Liver (tissue), 3 donors: ENCODE data around the gene MTOR.

Experiments used
- CTCF ChIP-seq: fragments of 150-350 bp; IDR thresholded peaks from 2 replicates; pipeline ENCODE4 v1.5.1; 2017; ENCODE audit warnings: improper control_type of control experiment, low read depth, low read length; ENCODE audit not compliant: missing input control
- TAF1 ChIP-seq: conservative IDR thresholded peaks from 2 replicates; pipeline ENCODE4 v1.6.1; 2016; ENCODE audit warnings: antibody characterized with exemption, mild to moderate bottlenecking
- donor health status: healthy.
- donor health status: healthy.

DNA sequence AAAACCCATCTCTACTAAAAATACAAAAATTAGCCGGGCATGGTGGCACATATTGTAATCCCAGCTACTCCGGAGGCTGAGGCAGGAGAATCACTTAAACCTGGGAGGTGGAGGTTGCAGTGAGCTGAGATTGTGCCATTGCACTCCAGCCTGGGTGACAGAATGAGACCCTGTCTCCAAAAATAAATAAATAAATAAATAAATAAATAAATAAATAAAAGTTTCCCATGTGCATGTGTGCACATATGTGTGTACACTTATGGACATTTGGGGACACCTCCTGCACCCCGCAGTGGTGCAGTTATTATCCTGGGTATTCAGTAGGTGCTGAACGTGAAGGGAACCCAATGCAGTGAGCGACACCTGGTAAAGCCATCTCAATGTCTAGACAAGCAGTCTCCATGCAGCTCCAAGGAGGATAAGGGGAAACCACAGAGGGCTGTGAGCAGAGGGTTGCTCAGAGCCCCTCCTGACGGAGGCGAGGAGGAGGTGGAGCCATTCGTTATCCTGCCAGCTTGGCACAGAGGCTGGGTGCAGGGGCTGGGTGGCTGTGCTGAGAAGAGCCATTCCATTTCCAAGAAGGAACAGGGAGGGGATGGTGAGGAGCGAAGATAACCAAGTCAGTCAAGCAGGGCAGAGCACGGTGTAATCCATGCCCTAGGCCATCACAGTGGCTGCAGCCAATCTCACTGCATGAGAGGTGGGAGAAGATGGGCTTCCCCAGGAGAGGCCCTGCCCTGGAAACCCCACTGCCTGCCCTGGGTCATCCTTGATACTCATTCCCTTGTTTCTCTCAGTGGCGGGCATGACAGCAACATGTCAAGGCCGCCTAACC lies 36.3 kb upstream of the MTOR start:
- no peak for TF ChIP-seq CTCF
- TF ChIP-seq TAF1, result no peak
